ENCODE data around the gene CEP85. TPM values are rescaled to one million over a fixed set of nuclear protein-coding genes. Genes with fewer than 3 reads are reported as not detected.

CEP85 gene
- total RNA-seq, 4 donors from 2014 or later = 28.5 to 61.6 (median 41.3) TPM

GRCh38 chr1:26218906-26219494 lies 15.0 kb upstream of the CEP85 start:
- H3K4me3 ChIP-seq = no peak overlapping the region
- no peaks in the 10 kb centered on the region for H3K36me3 ChIP-seq
- no peaks in the 10 kb centered on the region for H3K27me3 ChIP-seq
- ATAC-seq (no peak), DNase-seq (no peak)
- H3K9me3 ChIP-seq = no peaks in the 10 kb centered on the region
- H3K4me1 ChIP-seq = peaks cover 0 to 6% of the 10 kb centered on the region in 2 donors
- no peak overlapping the region for H3K27ac ChIP-seq
- TF ChIP-seq POLR2A (IDR thresholded peaks at IDR 0.05) (no peak), CTCF (IDR thresholded peaks at IDR 0.05 in 4 of 5, conservative IDR thresholded peaks at IDR 0.05 in 1 of 5) (no peak)
- in situ Hi-C loops (cut with MboI; ENCODE audit: low sequenced_read_pairs in 4 of 4) (no loop called here), intact Hi-C loops (cut with DNase I; ENCODE audit: low total_unique reads) (no loop called here)

- no peak for DNase-seq
- Histone ChIP-seq H3K27me3 (no peaks in the 10 kb centered on the region), H3K9me3 (no peaks in the 10 kb centered on the region), H3K4me1 (peaks cover 0 to 6% of the 10 kb centered on the region in 2 donors), H3K36me3 (no peaks in the 10 kb centered on the region), H3K4me3 (no peak overlapping the region), H3K27ac (no peak overlapping the region)
- no peak for TF ChIP-seq POLR2A (IDR thresholded peaks at IDR 0.05)
- no peak for TF ChIP-seq CTCF (IDR thresholded peaks at IDR 0.05 in 4 of 5, conservative IDR thresholded peaks at IDR 0.05 in 1 of 5)
- intact Hi-C loops (cut with DNase I; ENCODE audit: low total_unique reads) (no loop called here), in situ Hi-C loops (cut with MboI; ENCODE audit: low sequenced_read_pairs in 4 of 4) (no loop called here)
- no peak for ATAC-seq
Measured at GRCh38 chr1:26220199-26220912, 13.6 kb upstream of the CEP85 start.

- ATAC-seq (no peak), DNase-seq (no peak)
- Histone ChIP-seq H3K27ac (no peak overlapping the region), H3K4me1 (peaks cover 6% of the 10 kb centered on the region in 2 donors), H3K36me3 (no peaks in the 10 kb centered on the region), H3K4me3 (no peak overlapping the region), H3K9me3 (no peaks in the 10 kb centered on the region), H3K27me3 (no peaks in the 10 kb centered on the region)
- intact Hi-C loops (cut with DNase I; ENCODE audit: low total_unique reads) = no loop called here
- in situ Hi-C loops (cut with MboI; ENCODE audit: low sequenced_read_pairs in 4 of 4) = no loop called here
- TF ChIP-seq POLR2A (IDR thresholded peaks at IDR 0.05) (no peak), CTCF (IDR thresholded peaks at IDR 0.05 in 4 of 5, conservative IDR thresholded peaks at IDR 0.05 in 1 of 5) (no peak)
Measured at GRCh38 chr1:26221094-26221493, 12.9 kb upstream of the CEP85 start.

GRCh38 chr1:26224606-26225005 lies 9.4 kb upstream of the CEP85 start:
- in situ Hi-C loops (cut with MboI; ENCODE audit: low sequenced_read_pairs in 4 of 4) = loop anchor here in 1 of 4 donors (5.0 kb wide), 1 partner anchor 52 kb away; the partner anchor contains the start of gene ZNF593OS
- ATAC-seq = no peak

More at GRCh38 chr1:26224606-26225005, 9.4 kb upstream of the CEP85 start:
- no peak for DNase-seq
- Histone ChIP-seq H3K9me3 (no peaks in the 10 kb centered on the region), H3K36me3 (no peaks in the 10 kb centered on the region), H3K27me3 (no peaks in the 10 kb centered on the region), H3K4me3 (peak overlapping the region; percentile 59 to 67 (median 60)), H3K27ac (peak overlapping the region in 2 of 4 donors; percentile 29 to 66), H3K4me1 (peaks cover 0 to 7% of the 10 kb centered on the region in 2 donors)
- TF ChIP-seq POLR2A (IDR thresholded peaks at IDR 0.05) (no peak), CTCF (IDR thresholded peaks at IDR 0.05 in 4 of 5, conservative IDR thresholded peaks at IDR 0.05 in 1 of 5) (no peak)
- intact Hi-C loops (cut with DNase I; ENCODE audit: low total_unique reads) = no loop called here
